Kidney (tissue), 14 donors: ENCODE measurements around the gene ADPRHL1. TPM values are rescaled to one million over a fixed set of nuclear protein-coding genes. Genes with fewer than 3 reads are reported as not detected.

Source experiments
- DNase-seq, 5 donors: peaks; one replicate each; pipeline ENCODE4 v3.0.0-alpha.2; 2013 to 2020
- FAIRE-seq: peaks from 2 replicates; lab custom pipeline; 2012; peaks lifted over from hg19 to GRCh38; lab: Jason Lieb, UNC
- H3K27ac ChIP-seq, 2 donors: one replicate each; pipeline ENCODE4 v1.7.0; 2013; ENCODE audit warnings: low read depth in 2 of 2, low read length in 2 of 2, inconsistent platforms in 1 of 2
- H3K27me3 ChIP-seq: one replicate; pipeline ENCODE4 v1.7.1; 2013; ENCODE audit warnings: low read length, inconsistent platforms; ENCODE audit not compliant: control insufficient read depth, insufficient read depth
- H3K36me3 ChIP-seq, 3 donors: one replicate each; pipeline versions ENCODE4 v1.7.0 to v1.7.1; 2013; ENCODE audit warnings: low read length in 3 of 3, control low read depth in 1 of 3, inconsistent platforms in 1 of 3; ENCODE audit not compliant: insufficient read depth in 3 of 3, control insufficient read depth in 2 of 3
- H3K4me1 ChIP-seq, 3 donors: one replicate each; pipeline versions ENCODE4 v1.7.0 to v1.7.1; 2013; ENCODE audit warnings: low read length in 3 of 3, inconsistent platforms in 1 of 3, low read depth in 1 of 3; ENCODE audit not compliant: control insufficient read depth in 2 of 3, insufficient read depth in 2 of 3
- H3K4me3 ChIP-seq, 3 donors: one replicate each; pipeline versions ENCODE4 v1.7.0 to v1.8.1; 2013; ENCODE audit warnings: low read length in 3 of 3, control low read depth in 1 of 3, inconsistent platforms in 1 of 3
- H3K9ac ChIP-seq, 3 donors: one replicate each; pipeline versions ENCODE4 v1.7.0 to v1.7.1; 2013; ENCODE audit warnings: low read length in 3 of 3, control low read depth in 1 of 3, inconsistent platforms in 1 of 3
- H3K9me3 ChIP-seq, 3 donors: one replicate each; pipeline versions ENCODE4 v1.7.0 to v1.7.1; 2013; ENCODE audit warnings: low read length in 3 of 3, control low read depth in 1 of 3, inconsistent platforms in 1 of 3; ENCODE audit not compliant: control insufficient read depth in 2 of 3, insufficient read depth in 1 of 3
- intact Hi-C: fragments of 100-400 bp; cut with DNase I; formaldehyde crosslinking; loops from one replicate; pipeline ENCODE4 v1.11.1; 2022
- polyA plus RNA-seq: library from polyadenylated mRNA; stranded (reverse); fragments of 350-450 nt; fragmentation: Illumina TruSeq; extraction: RNeasy Lipid Tissue Mini Kit (QIAGEN cat#74804); gene quantifications from one replicate; pipeline ENCODE4 v1.2.3, GENCODE V29; 2014; ENCODE audit warnings: low read depth, low replicate concordance; ENCODE audit not compliant: insufficient read depth
- total RNA-seq: library from RNA; stranded (reverse); fragmentation: NEBNext Ultra II Directional; extraction: Animal tissue kit (Norgen Biotek cat#: 25700); gene quantifications from one replicate; pipeline ENCODE4 v1.2.1, GENCODE V29; 2021
- TF ChIP-seq, protein P1 (sequence below): IDR thresholded peaks from 3 replicates; pipeline ENCODE4 v1.5.1; 2012; ENCODE audit warnings: mild to moderate bottlenecking, moderate library complexity, borderline replicate concordance; ENCODE audit not compliant: insufficient read depth; ENCODE audit errors: extremely low read depth
- donor health status: control.
- donor health status: control.
- donor health status: control.
- donor health status: control.
- donor health status: control.
- donor health status: DM: yes; HTN: yes; CAD: no.
- donor health status: Normal renal cell carcinoma (clear cell type).

The ADPRHL1 gene
- total and polyA plus RNA-seq, 2 donors from 2014 or later, result 1.1 to 1.5 TPM

DNA sequence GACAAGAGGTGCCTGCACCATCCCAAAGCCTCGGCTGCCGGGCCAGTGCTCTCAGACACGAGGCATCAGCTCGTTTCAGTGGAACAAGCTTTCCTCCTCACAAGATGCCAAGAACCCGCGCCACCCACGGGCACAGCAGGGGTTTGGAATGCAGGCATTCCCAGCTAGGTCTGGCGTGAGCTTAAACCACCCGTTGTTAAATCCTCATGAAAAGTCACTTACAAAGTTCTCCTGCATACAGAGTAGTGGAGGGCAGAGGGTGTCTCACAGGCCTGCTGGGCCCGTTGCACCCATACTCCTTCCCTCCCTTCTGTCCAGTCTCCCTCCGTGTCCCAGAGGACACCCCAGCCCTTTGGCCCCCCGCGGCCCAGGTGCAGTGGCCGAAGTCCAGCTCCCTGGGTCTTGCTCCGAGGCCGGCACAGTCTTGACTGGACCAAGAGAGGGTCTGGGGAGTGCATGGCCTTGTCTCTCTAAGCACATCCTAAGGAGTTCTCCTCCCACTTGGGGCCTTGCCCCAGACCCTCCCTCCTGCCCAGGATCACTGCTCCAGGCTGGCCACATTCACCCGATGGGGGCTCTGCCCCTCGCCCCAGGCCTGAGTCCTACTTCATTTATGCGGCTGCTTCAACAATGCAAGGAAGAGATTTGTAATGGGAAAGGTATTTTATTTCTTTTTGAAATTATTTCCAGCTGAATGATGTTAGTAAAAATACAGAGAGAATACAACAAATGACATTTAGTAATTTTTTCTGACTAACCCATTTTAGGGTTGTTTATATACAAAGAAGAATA lies 54.1 kb downstream of the ADPRHL1 start:
- DNase-seq, result peak in 2 of 5 donors; percentile 1 to 45
- FAIRE-seq, result no peak
- no peaks in the 10 kb centered on the region for H3K9me3 ChIP-seq

DNA sequence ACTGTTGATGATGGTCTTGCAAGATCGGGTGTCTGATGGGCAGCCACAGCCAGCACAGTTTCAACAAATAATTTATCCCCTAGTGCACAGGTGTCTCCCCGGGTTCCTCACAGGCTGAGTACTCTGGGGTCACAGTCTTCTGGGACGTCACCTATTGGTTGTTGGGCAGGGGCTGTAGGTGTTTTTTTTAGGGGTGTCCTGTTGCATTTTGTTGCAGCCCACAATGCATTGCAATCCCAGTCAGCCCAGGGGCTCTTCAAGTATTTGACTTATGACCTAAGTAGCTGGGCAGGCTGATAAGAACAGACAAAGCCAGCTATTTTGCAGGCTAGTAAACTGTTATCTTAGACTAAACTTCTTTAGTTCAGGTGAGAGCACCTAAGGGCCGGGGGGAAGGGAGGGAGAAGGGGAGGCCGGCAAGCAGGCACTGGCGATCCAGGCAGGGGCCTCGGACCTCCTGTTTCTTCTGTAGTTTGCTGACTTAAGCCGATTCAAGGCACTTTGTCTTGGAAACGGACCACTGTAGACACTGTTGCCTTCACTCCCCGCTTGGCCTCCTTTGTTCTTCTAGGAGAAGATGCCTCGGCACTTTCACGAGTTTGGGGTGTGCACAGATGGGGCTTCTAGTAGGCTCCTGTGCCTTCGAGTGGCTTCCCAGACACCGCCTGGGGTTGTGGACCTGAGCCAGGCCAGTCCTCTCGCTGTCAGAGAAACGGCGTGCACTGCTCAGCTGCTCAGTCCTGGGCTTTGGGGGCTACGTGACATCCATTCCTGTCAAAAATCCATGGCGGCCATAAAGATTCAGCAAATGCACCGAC lies 55.5 kb downstream of the ADPRHL1 start:
- TF ChIP-seq, protein P1, sequence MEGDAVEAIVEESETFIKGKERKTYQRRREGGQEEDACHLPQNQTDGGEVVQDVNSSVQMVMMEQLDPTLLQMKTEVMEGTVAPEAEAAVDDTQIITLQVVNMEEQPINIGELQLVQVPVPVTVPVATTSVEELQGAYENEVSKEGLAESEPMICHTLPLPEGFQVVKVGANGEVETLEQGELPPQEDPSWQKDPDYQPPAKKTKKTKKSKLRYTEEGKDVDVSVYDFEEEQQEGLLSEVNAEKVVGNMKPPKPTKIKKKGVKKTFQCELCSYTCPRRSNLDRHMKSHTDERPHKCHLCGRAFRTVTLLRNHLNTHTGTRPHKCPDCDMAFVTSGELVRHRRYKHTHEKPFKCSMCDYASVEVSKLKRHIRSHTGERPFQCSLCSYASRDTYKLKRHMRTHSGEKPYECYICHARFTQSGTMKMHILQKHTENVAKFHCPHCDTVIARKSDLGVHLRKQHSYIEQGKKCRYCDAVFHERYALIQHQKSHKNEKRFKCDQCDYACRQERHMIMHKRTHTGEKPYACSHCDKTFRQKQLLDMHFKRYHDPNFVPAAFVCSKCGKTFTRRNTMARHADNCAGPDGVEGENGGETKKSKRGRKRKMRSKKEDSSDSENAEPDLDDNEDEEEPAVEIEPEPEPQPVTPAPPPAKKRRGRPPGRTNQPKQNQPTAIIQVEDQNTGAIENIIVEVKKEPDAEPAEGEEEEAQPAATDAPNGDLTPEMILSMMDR, result no peak
- H3K27ac ChIP-seq, result no peak overlapping the region
- H3K27me3 ChIP-seq, result no peaks in the 10 kb centered on the region
- DNase-seq (peak in 4 of 5 donors; percentile 44 to 68 (median 56)), FAIRE-seq (no peak)
- H3K9me3 ChIP-seq, result no peaks in the 10 kb centered on the region
- H3K9ac ChIP-seq, result no peak overlapping the region
- no peaks in the 10 kb centered on the region for H3K36me3 ChIP-seq
- peaks cover 0 to 5% (median 0%) of the 10 kb centered on the region in 3 donors for H3K4me1 ChIP-seq
- H3K4me3 ChIP-seq, result no peak overlapping the region
- intact Hi-C loops, result no loop called here

More for the DNA sequence above, 54.1 kb downstream of the ADPRHL1 start:
- Histone ChIP-seq H3K4me3 (no peak overlapping the region), H3K9ac (no peak overlapping the region), H3K4me1 (no peaks in the 10 kb centered on the region), H3K36me3 (no peaks in the 10 kb centered on the region), H3K27me3 (no peaks in the 10 kb centered on the region), H3K27ac (no peak overlapping the region)
- TF ChIP-seq, protein P1, result no peak
- intact Hi-C loops, result no loop called here

DNA sequence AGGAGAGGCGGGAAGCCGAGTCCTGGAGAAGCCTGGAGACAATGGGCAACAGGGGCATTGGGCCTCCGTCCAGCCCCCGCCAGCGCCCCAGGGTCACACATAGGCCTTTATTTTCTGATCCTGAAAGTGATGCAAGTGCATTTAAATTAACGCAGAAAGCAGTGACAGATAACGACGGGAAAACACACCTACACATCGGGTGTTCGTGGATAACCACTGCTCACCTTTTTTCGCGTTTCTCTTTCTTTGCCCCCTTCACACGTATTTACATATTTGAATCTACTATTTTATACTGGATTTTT lies 59.0 kb downstream of the ADPRHL1 start:
- H3K4me3 ChIP-seq, result no peak overlapping the region
- intact Hi-C loops, result no loop called here

More for the DNA sequence above, 59.0 kb downstream of the ADPRHL1 start:
- Histone ChIP-seq H3K9me3 (no peaks in the 10 kb centered on the region), H3K27me3 (no peaks in the 10 kb centered on the region), H3K36me3 (no peaks in the 10 kb centered on the region), H3K4me1 (peaks cover 0 to 5% (median 0%) of the 10 kb centered on the region in 3 donors), H3K27ac (no peak overlapping the region), H3K9ac (no peak overlapping the region)
- TF ChIP-seq, protein P1, result no peak
- no peak for FAIRE-seq
- no peak for DNase-seq
